ENCODE data around the gene PKDCC.
"Not testable (repeated sequence)": the region's sequence is repeated elsewhere in the genome, so short reads cannot be mapped to it uniquely, and the experiment has no call there.

PKDCC gene

DNA sequence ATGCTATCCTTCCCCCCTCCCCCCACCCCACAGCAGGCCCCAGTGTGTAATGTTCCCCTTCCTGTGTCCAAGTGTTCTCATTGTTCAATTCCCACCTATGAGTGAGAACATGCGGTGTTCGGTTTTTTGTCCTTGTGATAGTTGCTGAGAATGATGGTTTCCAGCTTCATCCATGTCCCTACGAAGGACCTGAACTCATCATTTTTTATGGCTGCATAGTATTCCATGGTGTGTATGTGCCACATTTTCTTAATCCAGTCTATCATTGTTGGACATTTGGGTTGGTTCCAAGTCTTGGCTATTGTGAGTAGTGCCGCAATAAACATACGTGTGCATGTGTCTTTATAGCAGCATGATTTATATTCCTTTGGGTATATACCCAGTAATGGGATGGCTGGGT is 17.9 kb downstream of the PKDCC start:
- DNase-seq: not testable (repeated sequence)

DNA sequence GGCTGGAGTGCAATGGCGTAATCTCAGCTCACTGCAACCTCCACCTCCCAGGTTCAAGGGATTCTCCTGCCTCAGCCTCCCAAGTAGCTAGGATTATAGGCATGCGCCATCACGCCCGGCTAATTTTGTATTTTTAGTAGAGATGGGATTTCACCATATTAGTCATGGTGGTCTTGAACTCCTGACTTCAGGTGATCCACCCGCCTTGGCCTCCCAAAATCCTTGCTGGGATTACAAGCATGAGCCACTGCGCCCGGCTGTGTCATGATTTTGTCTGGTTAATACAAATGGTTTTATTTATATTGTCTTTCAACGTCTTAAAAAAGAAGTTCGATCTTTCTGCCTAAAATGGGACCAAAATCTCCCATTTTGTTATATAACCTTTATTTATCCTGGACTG is 19.2 kb downstream of the PKDCC start:
- not testable (repeated sequence) for DNase-seq

DNA sequence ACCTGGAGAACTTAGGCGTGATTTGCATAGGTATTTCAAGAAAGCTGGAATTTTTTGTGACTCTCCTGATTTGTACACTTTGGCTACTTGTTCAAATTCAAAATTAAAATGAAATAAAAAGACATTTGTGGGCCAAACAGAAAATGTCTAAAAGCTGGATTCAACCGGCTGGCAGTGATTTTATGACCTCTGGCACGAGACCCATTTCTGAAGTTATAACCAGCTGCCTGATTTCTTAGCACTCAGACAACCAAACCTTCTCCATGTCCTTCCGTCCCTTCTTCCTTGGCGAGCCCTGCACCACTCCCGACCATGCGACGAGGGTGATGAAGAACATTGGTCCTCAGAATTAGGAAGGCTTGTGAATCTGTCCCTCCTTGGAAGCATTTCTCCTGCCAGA is 19.7 kb downstream of the PKDCC start:
- no peak for DNase-seq

DNA sequence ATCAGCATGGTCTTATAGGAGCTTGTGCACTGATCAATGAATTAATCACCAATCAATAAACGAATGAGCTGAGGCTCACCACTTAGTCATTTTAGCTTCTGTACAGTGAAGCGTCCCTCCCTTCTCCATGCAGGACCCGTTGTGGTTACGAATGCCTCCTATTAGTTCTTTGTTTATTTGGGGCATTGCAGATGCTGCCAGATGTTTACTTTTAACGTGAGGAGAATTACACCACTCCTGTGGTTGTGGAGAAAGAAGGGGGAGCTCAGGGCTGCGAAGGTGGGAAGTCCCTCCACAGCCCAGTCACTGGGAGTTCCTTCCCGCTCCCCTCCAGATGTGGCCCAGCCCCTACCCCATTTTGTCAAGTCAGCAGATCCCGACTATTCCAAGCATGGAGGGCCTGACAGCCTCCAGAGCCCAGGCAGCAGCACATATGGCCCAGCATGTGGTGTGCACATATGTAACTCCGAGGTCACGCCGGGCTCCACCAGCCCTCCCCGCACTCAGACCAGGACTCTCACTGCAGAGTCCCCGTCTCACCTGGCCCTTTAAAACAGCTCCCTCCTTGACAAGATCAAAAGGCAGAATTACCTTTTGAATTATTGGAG is 20.9 kb downstream of the PKDCC start:
- DNase-seq: no peak

DNA sequence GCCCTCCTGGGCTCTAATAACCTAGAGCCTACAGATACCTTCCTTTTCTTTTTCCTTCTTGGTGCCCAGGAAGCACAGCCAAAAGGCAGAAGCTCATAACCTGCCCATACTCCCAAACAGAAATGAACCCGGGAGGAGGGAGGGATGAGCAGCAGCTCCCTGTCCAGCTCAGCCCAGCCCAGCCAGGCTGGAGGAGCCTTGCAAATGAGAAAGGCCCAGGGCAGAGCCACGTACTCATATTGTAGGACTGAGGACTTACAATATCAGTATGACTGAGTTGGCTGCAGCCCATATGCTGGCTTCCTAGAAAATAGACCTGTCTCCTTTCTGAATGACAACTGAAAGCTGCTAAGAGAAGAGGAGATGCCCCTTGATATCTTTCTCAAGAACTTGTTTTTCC is 21.7 kb downstream of the PKDCC start:
- no peak for DNase-seq

DNA sequence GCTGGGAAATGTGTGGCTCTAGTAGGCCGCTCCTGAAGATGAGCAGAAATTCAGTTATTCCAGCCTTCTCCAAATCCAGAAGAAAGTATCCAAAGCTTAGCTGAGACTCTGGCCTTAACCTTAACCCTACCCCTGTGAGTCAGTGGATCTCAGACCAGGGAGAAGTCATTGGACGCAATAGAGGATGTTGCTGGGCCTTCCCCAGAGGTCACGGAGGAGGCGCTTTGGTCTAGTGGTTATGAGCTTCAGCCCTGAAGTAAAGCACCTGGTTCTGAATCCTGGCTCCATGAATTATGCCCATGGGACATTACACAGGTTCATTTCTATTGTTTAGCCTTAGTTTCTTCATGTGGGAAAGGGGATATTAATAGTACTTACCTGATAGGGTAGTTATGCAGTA is 24.0 kb downstream of the PKDCC start:
- DNase-seq: no peak

DNA sequence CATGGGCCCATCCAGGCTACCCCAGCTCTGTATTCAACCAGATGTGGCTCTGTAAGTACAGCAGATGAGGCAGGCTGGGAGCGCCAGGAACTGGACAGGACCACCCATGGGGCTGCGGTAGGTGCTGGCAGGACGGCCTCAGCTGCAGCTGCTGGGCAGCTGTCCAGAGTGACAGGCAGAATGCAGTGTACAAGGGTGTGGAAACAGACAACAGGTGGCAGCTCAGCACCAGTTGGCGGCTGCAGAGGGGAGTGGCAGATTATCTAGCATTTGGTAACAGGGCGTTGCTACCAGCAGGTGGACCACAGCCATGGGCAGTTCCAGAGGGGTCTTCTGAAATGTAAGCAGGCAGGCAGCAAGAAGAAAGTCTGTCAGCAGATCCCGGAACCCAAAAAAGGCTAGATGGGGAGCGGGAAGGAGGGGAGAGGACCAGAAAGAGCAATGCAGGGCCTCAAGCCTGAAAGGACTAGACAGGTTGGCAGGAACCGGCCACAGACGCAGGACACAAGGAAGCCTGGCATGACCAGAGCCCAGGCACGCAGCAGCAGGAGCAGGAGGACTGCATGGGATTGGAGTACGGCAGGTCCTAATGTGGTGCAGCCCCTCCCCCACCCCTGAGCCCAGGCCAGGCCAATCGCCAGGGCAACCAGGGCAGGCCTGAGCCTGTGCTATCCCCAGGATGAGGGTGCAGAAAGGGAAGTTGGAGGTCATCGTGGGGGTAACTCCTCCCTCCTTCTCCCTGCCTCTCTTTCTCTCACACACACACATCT is 24.7 kb downstream of the PKDCC start:
- DNase-seq: no peak

DNA sequence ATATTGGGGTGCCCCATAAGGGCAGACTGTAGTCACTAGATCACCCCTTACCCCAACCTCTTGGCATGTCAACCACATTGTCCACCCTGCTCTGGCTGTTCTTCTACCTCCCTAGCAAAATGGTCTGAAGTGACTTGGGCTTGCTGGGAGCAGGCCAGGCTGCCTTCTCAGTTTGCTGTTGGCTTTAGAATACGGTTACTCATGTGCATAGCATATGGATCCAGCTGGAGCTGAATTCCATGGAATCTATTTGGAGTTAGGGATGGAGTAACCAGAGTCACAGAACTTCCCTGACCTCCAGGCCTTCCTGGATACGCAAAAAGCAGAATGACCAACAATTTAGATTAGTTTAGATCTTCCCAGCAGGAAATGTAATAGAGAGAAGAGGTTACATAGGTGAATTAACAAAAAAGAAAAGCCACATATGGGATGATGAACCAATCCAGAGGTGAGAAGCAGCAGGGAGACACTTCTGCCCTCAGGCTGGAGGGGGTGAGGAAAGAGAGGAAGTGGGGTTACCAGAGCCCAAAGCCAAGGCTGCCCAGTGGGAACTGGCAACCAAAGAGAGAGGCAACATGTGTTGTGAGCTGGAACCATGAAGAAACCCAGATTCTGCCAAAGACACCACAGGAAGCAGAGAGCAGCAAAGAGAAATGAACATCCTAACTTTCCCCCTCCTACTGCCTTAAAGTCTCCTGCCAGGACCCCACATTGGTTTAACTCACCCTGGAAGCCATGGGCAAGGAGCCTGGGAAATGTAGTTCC is 26.1 kb downstream of the PKDCC start:
- DNase-seq: no peak

DNA sequence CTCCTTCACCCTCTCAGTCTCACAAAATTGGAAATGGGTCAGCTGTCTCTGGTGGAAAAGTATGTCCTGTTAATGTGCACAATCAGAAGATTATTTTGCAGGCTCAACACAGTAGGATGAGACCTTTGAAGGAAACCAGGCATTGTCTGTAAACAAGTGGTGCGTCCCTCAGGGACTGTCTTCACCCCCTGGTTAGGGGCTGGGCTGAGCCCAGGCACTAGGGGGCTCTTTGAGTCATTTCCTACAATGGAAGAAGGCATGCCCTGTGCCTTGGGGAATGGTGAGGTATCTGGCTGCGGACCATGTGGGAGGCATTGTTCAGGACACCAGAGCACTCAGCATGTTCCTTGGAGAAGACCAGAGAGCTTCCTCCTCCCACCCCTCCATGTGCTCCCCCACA is 26.8 kb downstream of the PKDCC start:
- DNase-seq: no peak

DNA sequence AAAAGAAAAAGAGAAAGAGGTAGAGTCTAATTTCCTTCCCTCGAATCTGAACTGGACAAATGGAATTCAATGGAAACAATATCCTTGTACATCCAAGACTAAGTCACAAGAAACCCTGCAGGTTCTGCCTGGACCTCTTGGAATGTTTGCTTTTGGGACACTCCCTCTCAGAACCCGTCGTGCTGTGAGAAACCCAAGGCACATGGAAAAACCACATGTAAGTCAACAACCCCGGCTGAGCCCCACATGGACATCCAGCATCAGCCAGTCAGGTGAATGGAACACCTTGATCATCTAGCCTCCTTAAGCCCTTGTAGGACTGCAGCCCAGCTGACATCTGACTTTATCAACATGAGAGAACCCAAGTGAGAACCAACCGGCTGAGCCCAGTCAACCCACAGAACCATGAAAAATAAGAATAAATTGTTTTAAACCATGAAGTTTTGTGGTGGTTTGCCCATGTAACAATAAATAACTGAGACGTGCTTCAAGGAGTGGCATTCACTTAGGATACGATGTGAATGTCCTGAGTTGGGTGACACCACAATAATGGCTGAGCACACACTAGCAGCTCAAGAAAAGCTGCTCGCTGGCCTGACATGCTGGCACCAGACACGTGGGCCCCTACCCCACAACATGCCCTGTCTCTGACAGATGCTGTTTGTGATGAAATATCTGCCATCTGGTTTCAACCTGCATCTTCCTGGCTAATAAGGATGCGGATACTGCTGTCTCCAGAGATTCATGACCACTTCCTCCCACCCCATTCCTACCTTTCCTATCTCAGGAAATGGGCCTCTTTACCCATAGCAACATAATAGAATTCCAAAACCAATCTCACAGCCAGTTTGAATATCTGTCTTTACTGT is 28.8 kb downstream of the PKDCC start:
- DNase-seq: no peak

DNA sequence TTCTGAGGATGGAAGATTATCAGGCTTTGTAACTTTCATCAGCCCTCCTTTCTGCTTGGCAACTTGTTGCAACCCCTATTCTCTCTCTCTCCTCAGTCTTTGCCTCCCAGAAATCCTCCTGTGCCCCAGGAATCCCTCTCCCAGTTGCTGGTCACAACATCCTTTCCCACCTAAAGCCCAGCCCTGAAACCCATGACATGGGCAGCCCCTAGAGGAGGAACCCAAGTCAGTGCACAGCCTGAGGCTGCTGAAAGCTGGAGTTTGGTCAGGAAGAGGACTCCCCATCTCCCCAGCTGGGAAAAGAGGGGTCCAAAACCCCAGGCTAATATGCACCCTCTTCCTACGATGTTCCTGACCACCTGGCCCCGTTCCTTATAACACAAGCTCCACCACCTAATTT is 29.5 kb downstream of the PKDCC start:
- no peak for DNase-seq

DNA sequence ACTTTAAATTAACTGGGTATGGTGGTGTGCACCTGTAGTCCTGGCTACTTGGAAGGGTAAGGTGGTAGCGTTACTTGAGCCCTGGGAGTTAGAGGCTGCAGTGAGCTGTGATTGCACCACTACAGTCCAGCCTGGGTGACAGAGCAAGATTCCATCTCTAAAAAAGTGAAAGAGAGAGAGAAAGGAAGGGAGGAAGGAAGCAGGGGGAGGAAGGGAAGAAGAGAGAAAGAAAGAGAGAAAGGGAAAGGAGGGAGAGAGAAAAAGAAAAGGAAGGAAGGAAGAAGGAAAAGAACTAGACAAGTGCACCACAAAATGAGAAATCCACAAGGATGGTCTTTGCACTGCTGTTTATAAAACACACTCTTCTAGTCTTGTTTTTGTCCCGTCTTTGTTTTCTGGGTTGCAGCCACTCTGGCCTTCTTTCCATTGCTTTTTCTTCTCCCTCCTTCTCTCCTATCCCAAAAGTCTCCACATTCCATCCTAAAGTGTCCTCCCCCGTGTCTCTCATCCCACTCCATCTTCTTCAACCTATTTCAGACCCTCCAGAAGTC is 32.0 kb downstream of the PKDCC start:
- no peak for DNase-seq

DNA sequence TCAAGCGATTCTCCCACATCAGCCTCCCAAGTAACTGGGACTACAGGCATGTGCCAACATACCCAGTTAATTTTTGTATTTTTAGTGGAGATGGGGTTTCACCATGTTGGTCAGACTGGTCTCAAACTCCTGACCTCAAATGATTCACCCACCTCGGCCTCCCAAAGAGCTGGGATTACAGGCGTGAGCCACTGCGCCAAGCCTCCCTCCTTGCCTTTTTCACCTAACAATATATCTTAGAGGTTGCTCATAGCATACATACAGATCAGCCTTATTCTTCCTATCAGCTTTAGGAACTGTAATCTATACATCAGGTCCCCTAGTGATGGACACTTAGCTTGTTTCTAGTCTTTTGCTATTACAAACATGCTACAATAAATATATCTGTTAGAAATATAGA is 33.3 kb downstream of the PKDCC start:
- not testable (repeated sequence) for DNase-seq

DNA sequence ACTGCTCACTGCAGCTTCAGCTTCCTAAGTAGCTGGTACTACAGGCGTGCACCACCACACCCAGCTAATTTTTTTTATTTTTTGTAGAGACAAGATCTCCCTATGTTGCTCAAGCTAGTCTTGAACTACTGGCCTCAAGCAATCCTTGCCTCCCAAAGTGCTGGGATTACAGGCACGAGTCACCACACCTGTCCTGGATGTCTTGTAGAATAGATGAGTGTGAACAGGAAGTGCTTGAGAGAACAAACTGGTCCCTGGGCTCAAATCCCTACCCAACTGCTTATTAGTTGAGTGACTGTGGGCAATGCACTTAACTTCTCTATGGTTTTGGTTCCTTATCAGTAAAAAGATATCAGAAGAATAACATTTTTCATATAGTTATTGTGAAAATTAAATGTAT is 34.2 kb downstream of the PKDCC start:
- no peak for DNase-seq

DNA sequence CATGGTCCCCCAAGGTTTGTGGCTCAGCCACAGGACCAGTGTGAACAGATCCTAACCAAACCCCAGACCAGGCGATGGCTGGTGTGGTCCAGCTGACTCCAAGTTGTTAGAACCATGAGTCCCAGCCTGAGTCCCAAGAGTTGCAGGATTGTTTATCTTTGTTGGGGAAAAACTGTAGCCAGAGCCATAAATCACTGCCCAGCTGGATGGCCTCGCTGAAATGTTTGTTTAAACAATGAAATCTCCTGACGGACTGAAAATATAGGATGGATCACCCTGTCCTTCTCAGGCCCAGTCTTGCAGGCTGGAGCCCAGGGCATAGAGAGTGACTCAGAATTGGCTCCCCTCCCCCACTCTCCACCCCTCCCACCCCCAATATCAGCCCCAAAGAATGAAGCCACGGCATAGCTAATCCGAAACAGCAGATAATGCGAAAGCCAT is 36.4 kb downstream of the PKDCC start:
- DNase-seq: no peak

DNA sequence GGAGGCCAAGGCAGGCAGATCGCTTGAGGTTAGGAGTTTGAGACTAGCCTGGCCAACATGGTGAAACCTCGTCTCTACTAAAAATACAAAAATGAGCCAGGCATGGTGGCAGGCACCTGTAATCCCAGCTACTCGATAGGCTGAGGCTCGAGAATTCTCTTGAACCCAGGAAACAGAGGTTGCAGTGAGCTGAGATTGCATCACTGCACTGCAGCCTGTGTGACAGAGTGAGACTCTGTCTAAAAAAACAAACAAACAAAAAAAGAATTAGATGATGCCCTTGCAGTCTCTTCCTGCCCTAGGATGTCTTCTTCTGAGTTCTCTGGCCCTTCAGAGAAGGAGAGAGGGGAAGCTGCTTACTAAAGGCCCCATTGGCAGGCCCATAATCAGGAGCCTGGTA is 37.2 kb downstream of the PKDCC start:
- not testable (repeated sequence) for DNase-seq

DNA sequence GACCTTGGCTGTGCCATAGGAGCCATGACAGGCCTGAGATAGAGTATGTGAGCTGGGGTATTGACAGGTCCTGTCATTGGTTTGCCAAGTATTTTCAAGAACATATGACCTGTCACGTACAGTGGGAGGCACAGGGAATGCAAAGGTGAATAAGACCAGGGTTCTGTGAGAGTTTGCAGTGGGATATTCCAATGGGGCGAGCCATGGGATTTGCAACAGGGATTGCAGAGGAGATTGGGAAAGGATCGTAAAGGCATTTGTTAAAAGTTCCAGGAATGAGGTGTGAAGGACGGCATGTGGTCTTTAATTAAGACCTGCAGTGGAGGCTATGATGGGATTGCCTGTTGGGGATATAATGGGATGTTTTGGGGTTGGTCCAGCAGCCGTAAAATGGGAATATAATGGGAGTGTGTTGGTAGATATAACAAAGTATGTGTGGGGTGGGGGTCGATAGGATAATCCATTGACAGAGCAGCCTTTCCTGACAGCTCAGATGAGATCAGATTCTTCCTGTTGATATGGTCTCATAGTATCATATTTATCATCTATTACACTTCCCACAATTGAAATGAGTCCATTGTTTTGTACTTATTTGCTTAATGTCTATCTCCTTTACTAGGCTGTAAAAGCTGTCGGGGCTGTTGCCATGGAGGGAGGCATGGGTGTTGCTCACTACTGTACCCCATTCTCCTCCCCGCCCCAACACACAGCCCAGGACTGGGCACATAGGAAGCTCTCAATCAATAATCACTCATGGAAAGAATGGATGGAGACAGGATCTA is 38.1 kb downstream of the PKDCC start:
- no peak for DNase-seq

DNA sequence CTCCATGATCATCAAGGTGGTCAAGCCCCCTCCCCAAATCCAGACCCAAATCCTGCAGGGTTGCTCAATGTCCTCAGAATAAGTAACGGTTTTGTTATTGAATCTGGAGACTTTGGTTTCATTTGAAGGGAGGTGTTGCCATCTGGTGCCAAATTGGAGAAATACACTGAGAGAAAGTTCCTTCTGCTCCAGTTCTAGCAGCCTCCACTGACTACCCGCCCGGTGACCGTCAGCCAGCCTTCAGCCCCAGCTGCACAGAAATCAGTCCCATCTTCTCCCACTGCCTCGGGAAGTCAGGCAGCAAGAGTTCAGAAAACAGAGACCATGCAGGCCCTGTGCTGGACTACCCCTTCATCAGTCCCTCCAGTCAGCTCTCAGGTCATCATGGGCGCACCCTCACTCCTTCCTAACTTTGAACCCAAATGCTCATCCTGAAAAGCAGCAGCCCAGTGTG is 38.7 kb downstream of the PKDCC start:
- peak; percentile 72 for DNase-seq

DNA sequence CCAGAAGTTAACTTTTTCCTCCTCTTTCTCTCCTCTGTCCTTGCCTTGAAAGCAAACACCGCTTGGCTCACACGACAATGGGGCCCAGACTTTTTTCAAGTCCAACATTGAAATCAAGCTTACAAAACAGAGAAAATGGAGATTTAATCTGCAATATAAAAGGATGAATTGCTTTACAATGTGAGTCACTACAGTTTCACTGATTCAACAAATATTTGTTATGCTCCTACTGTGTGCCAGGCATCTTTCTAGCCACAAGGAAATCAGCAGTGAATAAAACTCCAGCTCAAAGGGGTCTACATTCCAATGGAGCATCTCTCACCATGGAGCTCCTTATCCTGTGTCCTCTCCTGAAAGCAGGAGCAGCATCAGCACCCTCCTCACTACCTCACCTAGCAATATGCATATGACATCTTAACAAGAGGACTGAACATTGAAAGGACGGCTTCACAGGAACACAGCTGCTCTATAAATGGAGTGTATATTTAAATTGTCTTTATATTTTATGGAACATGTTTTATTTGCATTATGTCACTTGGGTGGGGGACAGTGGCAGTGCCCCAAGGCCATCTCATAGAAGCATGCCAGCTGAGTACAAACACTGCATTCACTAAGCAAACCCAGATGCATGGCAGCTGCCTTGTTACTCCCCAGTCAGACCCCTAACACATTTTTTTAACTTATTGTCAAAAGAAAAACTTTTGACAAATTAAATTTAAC is 39.5 kb downstream of the PKDCC start:
- DNase-seq: no peak

DNA sequence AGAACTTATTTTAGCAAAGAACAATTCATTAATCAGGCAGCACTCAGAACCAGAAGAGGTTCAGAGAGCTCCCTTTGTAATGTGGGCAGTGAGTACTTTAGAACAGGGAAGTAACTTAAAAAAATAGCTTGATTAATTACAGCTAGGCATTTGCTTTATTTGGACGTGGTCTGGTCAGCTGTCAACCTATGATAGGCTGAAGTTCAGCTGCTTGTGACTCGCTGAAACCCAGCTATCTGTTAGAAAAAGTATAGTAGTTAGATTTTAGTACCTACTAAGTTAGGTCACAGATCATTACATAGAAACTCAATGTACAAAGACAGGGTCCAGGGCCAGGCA is 40.0 kb downstream of the PKDCC start:
- no peak for DNase-seq

DNA sequence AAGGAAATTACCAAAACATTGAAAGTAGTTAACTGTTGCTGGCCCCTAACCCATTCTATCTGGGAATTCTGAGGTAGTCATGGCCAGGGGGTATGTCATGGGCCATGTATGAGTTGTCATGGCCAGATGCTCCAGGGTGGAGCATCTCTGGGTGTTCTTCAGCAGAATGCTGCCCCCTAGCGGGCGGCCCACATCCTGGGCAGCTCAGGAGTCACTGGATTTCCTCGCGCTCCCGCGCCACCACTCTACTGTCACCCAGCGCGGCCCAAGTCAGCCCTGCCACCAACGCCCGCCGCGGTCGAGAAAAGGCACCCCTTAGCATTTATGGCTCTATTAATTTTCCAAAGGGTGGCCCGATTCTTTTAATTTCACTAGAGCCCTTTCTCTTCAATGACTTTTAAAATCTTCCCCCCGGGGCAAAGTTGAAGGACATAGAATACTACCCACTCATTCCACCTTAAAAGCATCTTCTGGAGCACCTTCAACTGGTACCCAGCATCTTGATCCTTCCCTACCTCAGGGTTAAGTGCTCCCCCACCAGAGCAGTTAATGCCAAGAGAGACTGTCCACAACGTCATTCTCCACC is 41.6 kb downstream of the PKDCC start:
- peak; percentile 66 for DNase-seq
